HepG2 (cell line): ENCODE data around the gene REPIN1. TPM values are rescaled to one million over a fixed set of nuclear protein-coding genes. Genes with fewer than 3 reads are reported as not detected.

ENCODE experiments used
- ATAC-seq: fragments of 200-7000 bp; cut with Tn5 transposase; 3 replicates; pipeline ENCODE4 v1.9.1; 2020; ENCODE audit warnings: mild to moderate bottlenecking, moderate library complexity
- BruUV-seq: library from RNA; stranded (reverse); fragments of 400-500 nt; replicated peaks from 2 replicates; lab custom pipeline; 2021; lab: Mats Ljungman, UMichigan
- CTCF ChIA-PET: fragments of 300-600 bp; formaldehyde crosslinking; extraction: SDS; loops from one replicate; lab custom pipeline; 2021; ENCODE audit warnings: low total read pairs, inconsistent platforms, low intra/inter-chr PET ratio; lab: Yijun Ruan, JAX
- POLR2A ChIA-PET: fragments of 350-600 bp; sonication (Branson Sonifier 250); formaldehyde crosslinking; loops from one replicate; lab custom pipeline; 2020; ENCODE audit warnings: antibody characterized with exemption, inconsistent platforms; lab: Yijun Ruan, JAX
- DNase-seq: peaks from one replicate; pipeline ENCODE4 v3.0.0-alpha.2; 2015; ENCODE audit warnings: low spot score
- FAIRE-seq: peaks from 3 replicates; lab custom pipeline; 2011; peaks lifted over from hg19 to GRCh38; lab: Jason Lieb, UNC
- H2AFZ ChIP-seq: one replicate; pipeline ENCODE4 v1.6.1; 2011; ENCODE audit warnings: low read length, inconsistent platforms
- H3K27ac ChIP-seq: fragments of 300-600 bp; 3 replicates; pipeline ENCODE4 v1.8.0; 2011; ENCODE audit warnings: mixed run types, mild to moderate bottlenecking, mixed read lengths, low read length, inconsistent platforms; ENCODE audit not compliant: insufficient read depth; ENCODE audit errors: extremely low read length
- H3K27me3 ChIP-seq, 2 experiments: fragments of 200-600 bp in 1 of 2; 2 replicates in 1 of 2; 3 replicates in 1 of 2; pipeline versions ENCODE4 v1.6.0 to v1.8.0; 2011; ENCODE audit warnings: low read length in 2 of 2, mild to moderate bottlenecking in 2 of 2, moderate library complexity in 2 of 2, inconsistent platforms in 1 of 2; ENCODE audit not compliant: insufficient read depth in 2 of 2, control insufficient read depth in 1 of 2
- H3K36me3 ChIP-seq, 2 experiments: fragments of 200-600 bp in 1 of 2; replicated peaks in 1 of 2; 2 replicates in 1 of 2; 3 replicates in 1 of 2; pipeline versions ENCODE4 v1.5.1 to v1.8.0; 2011; ENCODE audit warnings: low read length in 2 of 2, inconsistent platforms in 1 of 2; ENCODE audit not compliant: insufficient read depth in 2 of 2, control insufficient read depth in 1 of 2
- H3K4me1 ChIP-seq: 2 replicates; pipeline ENCODE4 v1.5.1; 2012; ENCODE audit warnings: low read length, inconsistent platforms; ENCODE audit not compliant: insufficient read depth
- H3K4me2 ChIP-seq: 2 replicates; pipeline ENCODE4 v1.6.0; 2011; ENCODE audit warnings: low read depth, low read length, inconsistent platforms
- H3K4me3 ChIP-seq, 3 experiments: fragments of 200-600 bp in 1 of 3; sonication (generic), shearing (Covaris generic) in 1 of 3; replicated peaks in 1 of 3; 2 replicates each; pipeline ENCODE4 v1.5.1; 2011 to 2016; ENCODE audit warnings: low read length in 3 of 3, inconsistent platforms in 2 of 3, low read depth in 2 of 3, mild to moderate bottlenecking in 2 of 3, control low read depth in 1 of 3, mixed read lengths in 1 of 3; ENCODE audit not compliant: insufficient read depth in 1 of 3
- H3K79me2 ChIP-seq: one replicate; pipeline ENCODE4 v1.6.1; 2011; ENCODE audit warnings: low read length, inconsistent platforms; ENCODE audit not compliant: insufficient read depth
- H3K9ac ChIP-seq: 2 replicates; pipeline ENCODE4 v1.6.0; 2011; ENCODE audit warnings: mild to moderate bottlenecking, low read depth, low read length, inconsistent platforms; ENCODE audit not compliant: insufficient read depth
- H3K9me3 ChIP-seq: 2 replicates; pipeline ENCODE4 v1.5.1; 2012; ENCODE audit warnings: mild to moderate bottlenecking, low read length
- H4K20me1 ChIP-seq: 2 replicates; pipeline ENCODE4 v1.6.0; 2011; ENCODE audit warnings: inconsistent platforms, mild to moderate bottlenecking, low read length, moderate library complexity; ENCODE audit not compliant: insufficient read depth
- KAT8 ChIP-seq: IDR thresholded peaks from 2 replicates; pipeline ENCODE4 v1.6.1; 2016; ENCODE audit warnings: missing genetic modification reagents, missing compliant biosample characterization
- MXD4 ChIP-seq: IDR thresholded peaks from 2 replicates; pipeline ENCODE4 v1.6.1; 2016; ENCODE audit warnings: mild to moderate bottlenecking, missing biosample characterization, missing genetic modification reagents
- SP5 ChIP-seq: IDR thresholded peaks from 2 replicates; pipeline ENCODE4 v1.6.1; 2016; ENCODE audit warnings: low read depth, borderline replicate concordance
- ZBTB38 ChIP-seq: sonication (generic); formaldehyde crosslinking; IDR thresholded peaks from 2 replicates; pipeline ENCODE4 v1.5.1; 2020; ENCODE audit warnings: mild to moderate bottlenecking, missing genetic modification reagents
- ZNF317 ChIP-seq: sonication (generic); formaldehyde crosslinking; IDR thresholded peaks from 2 replicates; pipeline ENCODE4 v1.5.0; 2020; ENCODE audit warnings: mild to moderate bottlenecking, missing genetic modification reagents
- ZNF746 ChIP-seq: sonication (generic); formaldehyde crosslinking; IDR thresholded peaks from 2 replicates; pipeline ENCODE4 v1.8.0; 2022; ENCODE audit warnings: mild to moderate bottlenecking, missing genetic modification reagents
- WGBS: methylation state at CpG from one replicate; pipeline ENCODE4 v1.1.6; 2017; ENCODE audit warnings: low lambda C conversion rate; 5-methylcytosine and 5-hydroxymethylcytosine counted together
- in situ Hi-C: cut with HindIII; loops from 2 replicates; pipeline ENCODE4 v1.10.0; 2017; ENCODE audit warnings: low pct_unique_long_range_greater_than_20kb; ENCODE audit not compliant: extremely low pct_ligation_motif_present
- intact Hi-C: fragments of 100-400 bp; cut with micrococcal nuclease; formaldehyde crosslinking; loops from one replicate; pipeline ENCODE4 v1.10.0; 2022; ENCODE audit not compliant: unreplicated experiment
- polyA plus RNA-seq, 8 experiments: library from polyadenylated mRNA; depleted of rRNA in 3 of 8; stranded (reverse) in 7 of 8; unstranded in 1 of 8; fragments of >200 nt; fragmentation: Illumina TruSeq in 4 of 8; extraction: Trizol in 4 of 8; gene quantifications; 2 replicates each; pipeline versions ENCODE4 v1.2.1 to v1.2.3, GENCODE V29; 2011 to 2016; ENCODE audit warnings: low read depth in 4 of 8, missing spikeins in 1 of 8, mixed read lengths in 1 of 8; ENCODE audit not compliant: insufficient read depth in 1 of 8
- total RNA-seq, 5 experiments: library from RNA; depleted of rRNA; stranded (reverse); fragments of >200 nt; fragmentation: Illumina TruSeq; extraction: Trizol; gene quantifications; 2 replicates each; pipeline ENCODE4 v1.2.3, GENCODE V29; 2016; ENCODE audit warnings: low read depth in 1 of 5
- TF ChIP-seq, protein P1 (sequence below): sonication (generic); formaldehyde crosslinking; IDR thresholded peaks from one replicate; pipeline ENCODE4 v1.5.1; 2020; ENCODE audit warnings: mild to moderate bottlenecking, missing genetic modification reagents; ENCODE audit errors: not compliant biosample characterization
- TF ChIP-seq, protein P2 (sequence below): sonication (generic); formaldehyde crosslinking; IDR thresholded peaks from 2 replicates; pipeline ENCODE4 v1.4.0; 2020; ENCODE audit warnings: mild to moderate bottlenecking, missing genetic modification reagents
- TF ChIP-seq, protein P3 (sequence below): sonication (generic); IDR thresholded peaks from 2 replicates; pipeline ENCODE4 v1.6.1; 2016; ENCODE audit warnings: low read depth, borderline replicate concordance
- TF ChIP-seq, protein P4 (sequence below): sonication (generic); formaldehyde crosslinking; IDR thresholded peaks from 2 replicates; pipeline ENCODE4 v1.4.0; 2020; ENCODE audit warnings: missing genetic modification reagents, borderline replicate concordance

The REPIN1 gene
- total and polyA plus RNA-seq, 2 of the 13 experiments (the other 11 are each of a cell fraction or from before 2014, with no cell fraction given), result 69.9 to 108 TPM

DNA sequence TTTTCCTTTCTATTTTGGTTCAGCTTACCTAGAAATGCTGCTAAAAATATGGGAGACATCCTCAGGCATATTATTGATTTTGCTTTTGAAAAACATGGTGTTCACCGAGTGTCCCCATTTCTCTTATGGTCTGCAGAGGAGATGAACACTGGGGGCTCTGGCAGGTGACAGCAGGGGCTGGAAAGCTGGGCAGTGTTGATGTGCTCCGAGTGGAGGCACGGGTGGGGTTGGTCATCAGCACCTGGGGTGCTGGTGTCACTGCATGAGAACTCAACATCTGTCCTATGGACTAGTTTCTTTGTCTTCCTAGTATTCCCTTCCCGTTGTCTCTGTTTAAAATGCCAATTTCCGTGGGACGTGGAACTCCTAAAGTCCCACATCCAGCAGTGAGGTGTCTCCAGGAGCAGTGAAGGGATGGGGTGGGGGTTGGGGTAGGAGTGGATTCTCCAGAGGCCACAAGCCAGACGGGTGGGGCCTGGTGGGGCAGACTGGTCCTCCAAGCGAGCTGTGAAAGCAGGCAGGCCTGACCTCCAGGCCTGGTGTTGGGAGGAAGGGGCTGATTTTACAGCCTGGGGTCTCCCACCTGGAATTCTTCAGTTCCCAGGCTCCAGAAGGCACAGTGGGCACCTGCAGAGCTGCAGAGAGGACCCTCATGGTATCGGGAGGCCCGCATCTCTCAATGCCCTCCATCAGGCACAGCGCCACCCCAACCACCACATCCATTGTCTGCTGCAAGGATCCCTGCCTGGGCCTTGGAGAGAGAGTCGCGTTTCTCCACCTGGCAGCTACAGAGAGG lies 35.0 kb downstream of the REPIN1 start:
- WGBS, result 83% methylated on average over 13 of the region's 13 CpGs
- POLR2A ChIA-PET, result interaction anchor here (0.8 to 8.8 kb wide), 13 partner anchors 11 to 81 kb away, joined by 3 to 181 read pairs (median 5); partner anchors contain the start of genes ACTR3C, LRRC61 and REPIN1
- no TSS peak for BruUV-seq
- Histone ChIP-seq H4K20me1 (no peaks in the 10 kb centered on the region), H3K4me3 (peak overlapping the region in 2 of 3 experiments; percentile 75 to 79; a peak in 2 of 6 replicates), H3K4me2 (peak overlapping the region; percentile 94), H3K4me1 (peaks cover 70% of the 10 kb centered on the region), H3K27ac (no peak overlapping the region), H3K9ac (peak overlapping the region; percentile 83), H3K9me3 (no peaks in the 10 kb centered on the region), H2AFZ (no peak overlapping the region), H3K27me3 (no peaks in the 10 kb centered on the region), H3K36me3 (peaks cover 0 to 1% of the 10 kb centered on the region in 2 experiments; a peak in 1 of 5 replicates), H3K79me2 (no peaks in the 10 kb centered on the region)
- no peak for ATAC-seq
- no peak for DNase-seq
- no peak for FAIRE-seq
- CTCF ChIA-PET, result no interaction called here
- TF ChIP-seq, protein P1, sequence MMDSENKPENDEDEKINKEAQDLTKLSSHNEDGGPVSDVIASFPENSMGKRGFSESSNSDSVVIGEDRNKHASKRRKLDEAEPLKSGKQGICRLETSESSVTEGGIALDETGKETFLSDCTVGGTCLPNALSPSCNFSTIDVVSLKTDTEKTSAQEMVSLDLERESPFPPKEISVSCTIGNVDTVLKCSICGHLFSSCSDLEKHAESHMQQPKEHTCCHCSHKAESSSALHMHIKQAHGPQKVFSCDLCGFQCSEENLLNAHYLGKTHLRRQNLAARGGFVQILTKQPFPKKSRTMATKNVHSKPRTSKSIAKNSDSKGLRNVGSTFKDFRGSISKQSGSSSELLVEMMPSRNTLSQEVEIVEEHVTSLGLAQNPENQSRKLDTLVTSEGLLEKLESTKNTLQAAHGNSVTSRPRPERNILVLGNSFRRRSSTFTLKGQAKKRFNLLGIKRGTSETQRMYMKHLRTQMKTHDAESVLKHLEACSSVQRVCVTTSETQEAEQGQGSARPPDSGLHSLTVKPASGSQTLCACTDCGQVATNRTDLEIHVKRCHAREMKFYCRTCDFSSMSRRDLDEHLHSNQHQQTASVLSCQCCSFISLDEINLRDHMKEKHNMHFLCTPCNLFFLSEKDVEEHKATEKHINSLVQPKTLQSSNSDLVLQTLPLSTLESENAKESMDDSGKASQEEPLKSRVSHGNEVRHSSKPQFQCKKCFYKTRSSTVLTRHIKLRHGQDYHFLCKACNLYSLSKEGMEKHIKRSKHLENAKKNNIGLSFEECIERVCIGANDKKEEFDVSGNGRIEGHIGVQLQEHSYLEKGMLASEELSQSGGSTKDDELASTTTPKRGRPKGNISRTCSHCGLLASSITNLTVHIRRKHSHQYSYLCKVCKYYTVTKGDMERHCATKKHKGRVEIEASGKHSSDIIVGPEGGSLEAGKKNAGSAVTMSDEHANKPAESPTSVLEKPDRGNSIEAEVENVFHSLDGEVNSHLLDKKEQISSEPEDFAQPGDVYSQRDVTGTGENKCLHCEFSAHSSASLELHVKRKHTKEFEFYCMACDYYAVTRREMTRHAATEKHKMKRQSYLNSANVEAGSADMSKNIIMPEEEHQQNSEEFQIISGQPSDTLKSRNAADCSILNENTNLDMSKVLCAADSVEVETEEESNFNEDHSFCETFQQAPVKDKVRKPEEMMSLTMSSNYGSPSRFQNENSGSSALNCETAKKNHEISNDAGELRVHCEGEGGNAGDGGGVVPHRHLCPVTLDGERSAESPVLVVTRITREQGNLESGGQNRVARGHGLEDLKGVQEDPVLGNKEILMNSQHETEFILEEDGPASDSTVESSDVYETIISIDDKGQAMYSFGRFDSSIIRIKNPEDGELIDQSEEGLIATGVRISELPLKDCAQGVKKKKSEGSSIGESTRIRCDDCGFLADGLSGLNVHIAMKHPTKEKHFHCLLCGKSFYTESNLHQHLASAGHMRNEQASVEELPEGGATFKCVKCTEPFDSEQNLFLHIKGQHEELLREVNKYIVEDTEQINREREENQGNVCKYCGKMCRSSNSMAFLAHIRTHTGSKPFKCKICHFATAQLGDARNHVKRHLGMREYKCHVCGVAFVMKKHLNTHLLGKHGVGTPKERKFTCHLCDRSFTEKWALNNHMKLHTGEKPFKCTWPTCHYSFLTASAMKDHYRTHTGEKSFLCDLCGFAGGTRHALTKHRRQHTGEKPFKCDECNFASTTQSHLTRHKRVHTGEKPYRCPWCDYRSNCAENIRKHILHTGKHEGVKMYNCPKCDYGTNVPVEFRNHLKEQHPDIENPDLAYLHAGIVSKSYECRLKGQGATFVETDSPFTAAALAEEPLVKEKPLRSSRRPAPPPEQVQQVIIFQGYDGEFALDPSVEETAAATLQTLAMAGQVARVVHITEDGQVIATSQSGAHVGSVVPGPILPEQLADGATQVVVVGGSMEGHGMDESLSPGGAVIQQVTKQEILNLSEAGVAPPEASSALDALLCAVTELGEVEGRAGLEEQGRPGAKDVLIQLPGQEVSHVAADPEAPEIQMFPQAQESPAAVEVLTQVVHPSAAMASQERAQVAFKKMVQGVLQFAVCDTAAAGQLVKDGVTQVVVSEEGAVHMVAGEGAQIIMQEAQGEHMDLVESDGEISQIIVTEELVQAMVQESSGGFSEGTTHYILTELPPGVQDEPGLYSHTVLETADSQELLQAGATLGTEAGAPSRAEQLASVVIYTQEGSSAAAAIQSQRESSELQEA (CRISPR knock-in tag), result no peak
- TF ChIP-seq SP5 (CRISPR knock-in tag) (no peak), ZBTB38 (CRISPR knock-in tag) (0 out of 2 replicates have a peak, but pooled peaks have one; percentile 39), MXD4 (CRISPR knock-in tag) (no peak), ZNF746 (CRISPR knock-in tag) (0 out of 2 replicates have a peak, but pooled peaks have one; percentile 17), KAT8 (CRISPR knock-in tag) (no peak), ZNF317 (CRISPR knock-in tag) (no peak)
- TF ChIP-seq, protein P2, sequence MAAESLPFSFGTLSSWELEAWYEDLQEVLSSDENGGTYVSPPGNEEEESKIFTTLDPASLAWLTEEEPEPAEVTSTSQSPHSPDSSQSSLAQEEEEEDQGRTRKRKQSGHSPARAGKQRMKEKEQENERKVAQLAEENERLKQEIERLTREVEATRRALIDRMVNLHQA (CRISPR knock-in tag), result no peak
- TF ChIP-seq, protein P3, sequence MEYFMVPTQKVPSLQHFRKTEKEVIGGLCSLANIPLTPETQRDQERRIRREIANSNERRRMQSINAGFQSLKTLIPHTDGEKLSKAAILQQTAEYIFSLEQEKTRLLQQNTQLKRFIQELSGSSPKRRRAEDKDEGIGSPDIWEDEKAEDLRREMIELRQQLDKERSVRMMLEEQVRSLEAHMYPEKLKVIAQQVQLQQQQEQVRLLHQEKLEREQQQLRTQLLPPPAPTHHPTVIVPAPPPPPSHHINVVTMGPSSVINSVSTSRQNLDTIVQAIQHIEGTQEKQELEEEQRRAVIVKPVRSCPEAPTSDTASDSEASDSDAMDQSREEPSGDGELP, result no peak
- TF ChIP-seq, protein P4, sequence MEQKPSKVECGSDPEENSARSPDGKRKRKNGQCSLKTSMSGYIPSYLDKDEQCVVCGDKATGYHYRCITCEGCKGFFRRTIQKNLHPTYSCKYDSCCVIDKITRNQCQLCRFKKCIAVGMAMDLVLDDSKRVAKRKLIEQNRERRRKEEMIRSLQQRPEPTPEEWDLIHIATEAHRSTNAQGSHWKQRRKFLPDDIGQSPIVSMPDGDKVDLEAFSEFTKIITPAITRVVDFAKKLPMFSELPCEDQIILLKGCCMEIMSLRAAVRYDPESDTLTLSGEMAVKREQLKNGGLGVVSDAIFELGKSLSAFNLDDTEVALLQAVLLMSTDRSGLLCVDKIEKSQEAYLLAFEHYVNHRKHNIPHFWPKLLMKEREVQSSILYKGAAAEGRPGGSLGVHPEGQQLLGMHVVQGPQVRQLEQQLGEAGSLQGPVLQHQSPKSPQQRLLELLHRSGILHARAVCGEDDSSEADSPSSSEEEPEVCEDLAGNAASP (CRISPR knock-in tag), result no peak
- intact Hi-C loops, result loop anchor here (2.0 kb wide), 1 partner anchor 15 kb away; no protein-coding TSS in a partner anchor
- in situ Hi-C loops, result loop anchor here (5.0 kb wide), 1 partner anchor 61 kb away; the partner anchor contains the start of gene RARRES2
